Inflammatory macrophage (primary cell): ENCODE results near the gene C4orf54.

Experiments used
- DNase-seq, 2 donors: peaks; one replicate each; pipeline ENCODE4 v3.0.0-alpha.2; 2020 to 2022

C4orf54 gene

DNA sequence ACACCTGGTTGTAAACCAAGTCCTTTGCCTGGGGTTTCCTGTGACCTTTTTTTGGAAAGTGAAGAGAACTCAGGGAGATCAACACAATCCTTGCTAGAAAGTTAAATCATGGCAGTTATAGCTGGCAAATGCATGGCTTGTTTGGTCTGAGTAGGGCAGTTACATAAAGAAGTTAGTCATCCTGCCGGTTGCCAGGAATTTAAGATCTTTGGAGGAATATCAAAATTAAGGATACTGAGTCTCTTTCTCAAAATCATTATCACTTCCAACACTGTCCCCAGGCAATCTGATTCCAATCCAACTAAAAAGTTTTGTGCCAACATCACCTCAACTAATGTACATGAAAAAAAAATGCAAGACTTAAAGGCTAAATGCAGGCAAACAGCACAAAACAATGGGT, 40.3 kb downstream of the C4orf54 start:
- no peak for DNase-seq

DNA sequence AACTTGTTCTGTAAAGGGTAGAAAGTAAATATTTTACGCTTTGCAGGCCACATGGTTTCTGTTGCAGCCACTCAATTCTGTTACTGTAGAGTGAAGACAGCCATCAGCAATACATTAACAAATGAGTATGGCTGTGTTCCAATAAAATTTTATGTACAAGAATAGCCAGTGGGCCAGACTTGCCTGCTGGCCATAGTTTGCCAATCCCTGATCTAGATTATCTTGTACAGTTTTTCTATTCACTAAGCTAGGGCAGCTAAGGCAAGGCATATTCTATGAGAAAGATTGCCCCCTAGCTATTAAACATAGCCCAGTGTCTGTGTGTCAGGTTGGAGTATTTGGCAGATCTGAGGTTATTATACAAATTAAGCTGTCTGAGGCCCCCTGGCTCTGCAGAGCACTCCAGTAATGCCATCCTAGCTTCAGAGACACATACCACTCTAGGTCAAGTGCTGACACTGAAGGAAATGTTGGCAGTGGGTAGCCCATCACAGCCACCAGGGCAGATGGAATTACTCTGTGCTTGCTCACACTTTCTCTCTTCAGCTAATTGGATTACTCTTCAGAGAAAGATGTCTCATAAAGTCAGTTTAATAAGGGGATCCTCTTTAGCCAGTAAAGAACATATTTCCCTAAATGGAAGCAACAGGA, 42.3 kb downstream of the C4orf54 start:
- no peak for DNase-seq

DNA sequence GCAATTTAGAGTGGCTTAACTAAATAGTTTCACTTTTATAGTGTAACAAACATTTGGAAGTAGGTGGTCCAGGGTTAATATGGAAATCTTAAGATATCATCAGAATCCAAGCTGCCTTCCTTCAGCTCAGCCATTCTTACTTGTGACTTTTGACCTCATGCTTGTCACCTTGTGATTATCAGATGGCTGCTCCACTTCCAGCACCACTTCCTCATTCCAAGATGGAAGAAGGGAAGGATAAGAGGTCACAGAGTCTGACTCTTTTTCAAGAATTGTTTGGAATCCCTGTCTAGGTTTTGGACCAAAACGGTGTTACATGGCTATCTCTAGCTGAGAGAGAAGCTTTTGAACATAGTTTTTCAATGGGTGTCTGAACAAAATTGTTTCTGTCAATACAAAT, 43.1 kb downstream of the C4orf54 start:
- peak in 1 of 2 donors; percentile 15 for DNase-seq

DNA sequence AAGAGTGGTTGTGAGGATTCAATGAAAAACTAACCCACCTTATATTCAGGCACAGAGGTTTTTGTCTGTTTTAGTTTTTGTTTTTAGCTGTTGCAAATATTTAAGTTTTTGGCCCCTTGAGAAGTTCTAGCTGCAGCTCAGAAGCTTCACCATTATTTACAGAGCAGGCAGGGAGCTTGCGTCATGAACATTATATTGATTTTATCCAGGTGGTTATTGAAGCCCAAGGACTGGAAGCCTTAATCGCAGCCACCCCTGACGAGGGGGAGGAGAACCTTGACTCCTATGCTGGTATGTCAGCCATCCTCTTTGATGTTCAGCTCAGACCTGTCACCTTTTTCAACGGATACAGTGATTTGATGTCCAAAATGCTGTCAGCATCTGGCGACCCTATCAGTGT, 44.9 kb downstream of the C4orf54 start:
- DNase-seq = no peak

DNA sequence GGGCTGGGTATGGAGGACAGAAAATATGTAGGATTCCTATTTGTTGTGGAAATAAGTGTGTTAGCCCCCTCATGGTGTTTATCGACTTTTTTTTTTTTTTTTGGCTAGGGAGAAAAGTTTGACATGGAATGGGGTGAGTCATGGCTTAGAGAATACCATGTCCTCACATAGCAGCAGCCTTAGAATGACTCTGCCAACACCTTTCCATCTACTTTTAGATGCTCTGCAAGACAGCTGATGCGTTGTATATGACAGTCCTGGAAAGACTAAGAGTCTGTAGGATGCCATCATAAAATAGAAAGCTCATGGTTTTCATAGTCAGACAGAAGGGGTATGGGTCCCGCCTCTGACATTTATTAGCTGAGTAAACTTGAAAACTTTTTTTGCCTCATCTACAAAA, 45.3 kb downstream of the C4orf54 start:
- DNase-seq = no peak

DNA sequence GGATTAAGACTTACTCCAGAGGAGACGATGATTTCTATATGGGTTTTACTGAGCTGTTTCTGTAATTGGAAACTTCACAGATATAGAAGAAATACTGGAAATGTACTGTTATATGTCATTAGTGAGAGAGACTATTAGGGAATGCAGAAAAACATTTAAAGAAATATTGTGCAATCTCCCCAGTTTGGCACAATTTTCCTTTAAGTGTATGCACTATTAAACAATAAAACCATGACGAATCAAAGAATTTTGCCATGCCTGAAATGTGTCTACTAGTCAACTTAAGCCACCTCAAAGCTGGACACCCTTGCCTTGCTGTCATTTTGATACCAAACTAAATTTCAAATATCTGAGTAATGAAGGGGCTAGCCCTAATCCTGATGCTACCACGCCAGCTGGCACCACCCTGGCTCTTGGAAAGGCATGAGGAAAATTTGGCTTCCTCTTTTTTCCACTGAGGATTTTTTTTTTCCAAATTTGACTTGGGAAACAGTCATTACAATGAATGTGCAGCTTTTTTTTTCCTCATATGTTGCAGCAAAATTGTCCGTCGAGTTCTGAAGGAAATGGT, 46.9 kb downstream of the C4orf54 start:
- DNase-seq = no peak

DNA sequence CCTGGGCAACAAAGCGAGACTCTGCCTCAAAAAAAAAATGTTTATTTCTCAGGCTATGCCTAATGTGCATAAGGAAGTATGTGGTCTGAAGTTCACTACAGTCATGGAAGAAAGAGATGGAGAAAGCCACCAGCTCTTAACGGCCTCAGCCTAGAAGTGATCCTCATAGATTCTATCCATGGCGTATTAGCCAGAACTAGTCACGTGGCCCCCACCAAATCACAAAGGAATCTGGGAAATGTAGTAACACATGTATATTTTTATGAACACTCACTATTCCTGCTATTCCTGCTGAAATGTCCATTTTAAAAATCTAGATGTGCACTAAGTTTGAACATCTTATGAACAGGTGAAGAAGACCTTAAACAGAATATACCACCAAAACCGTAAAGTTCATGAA, 49.2 kb downstream of the C4orf54 start:
- DNase-seq = no peak
